CD4-positive, CD25-positive, alpha-beta regulatory T cell (primary cell): Measurements from ENCODE around the gene ZNF318. TPM values are rescaled to one million over a fixed set of nuclear protein-coding genes. Genes with fewer than 3 reads are reported as not detected.
A peak's percentile ranks its signal among the peaks of the same experiment; 100 is the strongest.

Experiments
- ATAC-seq, 2 donors: fragments of 150-1000 bp; cut with Tn5 transposase; one replicate each; pipeline ENCODE4 v1.10.0; 2021; ENCODE audit warnings: low read depth in 2 of 2, moderate number of reproducible peaks in 2 of 2, moderate library complexity in 1 of 2
- DNase-seq, 3 donors: peaks; one replicate each; pipeline versions ENCODE4 v3.0.0 to v3.0.0-alpha.2; 2012 to 2022; ENCODE audit warnings: mixed read lengths in 1 of 3
- H3K27ac ChIP-seq: one replicate; pipeline ENCODE4 v1.7.0; 2013; ENCODE audit warnings: mild to moderate bottlenecking, low read length; ENCODE audit not compliant: insufficient read depth, poor library complexity, severe bottlenecking
- H3K27me3 ChIP-seq: one replicate; pipeline ENCODE4 v1.7.0; 2013; ENCODE audit warnings: low read length; ENCODE audit not compliant: control insufficient read depth, insufficient read depth
- H3K36me3 ChIP-seq: one replicate; pipeline ENCODE4 v1.7.0; 2013; ENCODE audit warnings: mild to moderate bottlenecking, low read length, moderate library complexity; ENCODE audit not compliant: control insufficient read depth, insufficient read depth
- H3K4me1 ChIP-seq: 2 replicates; pipeline ENCODE4 v1.7.0; 2013; ENCODE audit warnings: mild to moderate bottlenecking, low read length; ENCODE audit not compliant: insufficient read depth, control insufficient read depth, poor library complexity, severe bottlenecking
- H3K4me3 ChIP-seq: one replicate; pipeline ENCODE4 v1.7.0; 2013; ENCODE audit warnings: low read depth, mild to moderate bottlenecking, low read length, moderate library complexity
- H3K9me3 ChIP-seq, 2 experiments: 1 replicate in 1 of 2; 2 replicates in 1 of 2; pipeline ENCODE4 v1.7.0; 2013; ENCODE audit warnings: low read length in 2 of 2, mild to moderate bottlenecking in 1 of 2, moderate library complexity in 1 of 2; ENCODE audit not compliant: control insufficient read depth in 2 of 2
- H3K27ac Mint-ChIP-seq, 3 donors: one replicate each; pipeline ENCODE4 v1.8.0; 2020 to 2022; ENCODE audit warnings: mild to moderate bottlenecking in 3 of 3, mixed read lengths in 3 of 3, moderate library complexity in 2 of 3
- H3K27me3 Mint-ChIP-seq: one replicate; pipeline ENCODE4 v1.8.0; 2022; ENCODE audit warnings: mild to moderate bottlenecking, mixed read lengths
- H3K36me3 Mint-ChIP-seq: one replicate; pipeline ENCODE4 v1.8.0; 2020; ENCODE audit warnings: mixed read lengths
- H3K4me1 Mint-ChIP-seq, 4 donors: one replicate each; pipeline ENCODE4 v1.8.0; 2020 to 2022; ENCODE audit warnings: mixed read lengths in 4 of 4, mild to moderate bottlenecking in 1 of 4
- H3K4me3 Mint-ChIP-seq, 4 donors: one replicate each; pipeline ENCODE4 v1.8.0; 2020 to 2022; ENCODE audit warnings: mild to moderate bottlenecking in 4 of 4, mixed read lengths in 4 of 4, moderate library complexity in 3 of 4
- H3K9me3 Mint-ChIP-seq, 7 donors: one replicate each; pipeline ENCODE4 v1.8.0; 2020 to 2022; ENCODE audit warnings: mixed read lengths in 7 of 7, mild to moderate bottlenecking in 3 of 7, moderate library complexity in 2 of 7
- polyA plus RNA-seq, 4 donors: library from polyadenylated mRNA; unstranded; fragments of 300-500 nt; fragmentation: Illumina TruSeq; gene quantifications; one replicate each; pipeline ENCODE4 v1.2.3, GENCODE V29; 2021
- total RNA-seq: library from RNA; stranded (reverse); gene quantifications from one replicate; pipeline ENCODE4 v1.2.3, GENCODE V29; 2022

Gene ZNF318
- total and polyA plus RNA-seq, 5 donors from 2014 or later: 4.3 to 32.9 (median 5.9) TPM

DNA sequence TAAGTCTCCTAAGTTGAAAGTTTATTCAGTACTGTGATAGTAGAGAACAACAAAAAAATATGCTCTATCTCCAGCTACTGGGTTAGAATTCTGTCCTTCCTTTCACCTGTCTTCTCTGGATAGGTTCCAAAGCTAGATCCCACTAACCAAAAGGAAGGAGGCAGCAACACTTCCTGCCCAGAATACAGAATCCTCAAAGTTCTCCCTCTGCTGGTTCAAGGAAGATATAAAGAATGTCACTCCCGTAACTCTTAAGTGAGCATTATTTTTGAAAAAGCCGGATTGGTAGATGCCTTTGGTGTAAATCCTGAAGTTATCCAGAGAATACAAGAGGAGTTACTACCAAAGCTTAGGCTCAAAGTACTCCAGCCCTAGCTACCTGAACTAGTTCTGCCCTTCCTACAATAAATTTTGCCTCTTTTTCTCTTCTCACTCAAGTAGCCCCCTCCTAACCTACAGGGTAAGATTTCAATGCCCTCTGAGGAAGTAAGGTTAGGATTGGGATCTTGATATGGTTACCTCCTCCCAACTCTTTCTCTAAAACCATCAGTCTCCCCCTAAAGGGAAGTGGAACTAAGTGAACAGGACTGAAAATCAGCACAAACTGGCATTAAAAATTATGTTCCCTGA is 34.9 kb downstream of the ZNF318 start:
- ATAC-seq: no peak
- no peaks in the 10 kb centered on the region for H3K27me3 Mint-ChIP-seq
- H3K27ac Mint-ChIP-seq: peak overlapping the region in 1 of 3 donors; percentile 76

DNA sequence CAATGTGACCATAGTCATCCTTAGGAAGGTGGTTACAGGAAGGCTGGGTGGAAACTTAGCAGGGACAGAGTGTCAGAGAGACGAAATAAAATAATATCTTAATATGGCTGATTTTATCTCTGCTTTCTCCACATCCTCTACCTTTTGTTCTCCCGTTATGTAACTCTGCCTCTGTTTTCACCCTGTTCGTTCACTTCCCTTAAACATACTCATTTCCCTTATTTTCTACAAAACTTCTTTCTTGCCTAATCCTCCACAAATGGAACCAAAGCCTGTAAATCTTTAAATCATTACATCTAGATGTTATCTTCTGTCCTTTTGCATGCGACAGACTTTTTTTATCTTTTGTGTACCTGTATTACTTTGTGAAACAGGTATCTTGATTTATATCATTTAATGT is 37.6 kb downstream of the ZNF318 start:
- H3K4me3 ChIP-seq: peak overlapping the region; percentile 39
- peaks cover 9% of the 10 kb centered on the region for H3K4me1 ChIP-seq
- Mint-ChIP-seq H3K4me1 (peaks cover 13 to 22% (median 18%) of the 10 kb centered on the region in 4 donors), H3K36me3 (peaks cover 27% of the 10 kb centered on the region), H3K4me3 (peak overlapping the region in 1 of 4 donors; percentile 1), H3K27me3 (no peaks in the 10 kb centered on the region), H3K9me3 (no peaks in the 10 kb centered on the region), H3K27ac (peak overlapping the region in 2 of 3 donors; percentile 56 to 81)
- ATAC-seq (no peak), DNase-seq (no peak)
- H3K27ac ChIP-seq: no peak overlapping the region
- peaks cover 3% of the 10 kb centered on the region for H3K36me3 ChIP-seq
- H3K9me3 ChIP-seq: no peaks in the 10 kb centered on the region
- no peaks in the 10 kb centered on the region for H3K27me3 ChIP-seq

More for the DNA sequence above, 34.9 kb downstream of the ZNF318 start:
- Histone ChIP-seq H3K4me3 (no peak overlapping the region), H3K27ac (no peak overlapping the region), H3K27me3 (no peaks in the 10 kb centered on the region), H3K4me1 (peaks cover 9% of the 10 kb centered on the region), H3K9me3 (no peaks in the 10 kb centered on the region), H3K36me3 (peaks cover 19% of the 10 kb centered on the region)
- peaks cover 13 to 22% (median 22%) of the 10 kb centered on the region in 4 donors for H3K4me1 Mint-ChIP-seq
- peak in 1 of 3 donors; percentile 18 for DNase-seq
- H3K36me3 Mint-ChIP-seq: peaks cover 30% of the 10 kb centered on the region
- H3K9me3 Mint-ChIP-seq: no peaks in the 10 kb centered on the region
- no peak overlapping the region for H3K4me3 Mint-ChIP-seq

DNA sequence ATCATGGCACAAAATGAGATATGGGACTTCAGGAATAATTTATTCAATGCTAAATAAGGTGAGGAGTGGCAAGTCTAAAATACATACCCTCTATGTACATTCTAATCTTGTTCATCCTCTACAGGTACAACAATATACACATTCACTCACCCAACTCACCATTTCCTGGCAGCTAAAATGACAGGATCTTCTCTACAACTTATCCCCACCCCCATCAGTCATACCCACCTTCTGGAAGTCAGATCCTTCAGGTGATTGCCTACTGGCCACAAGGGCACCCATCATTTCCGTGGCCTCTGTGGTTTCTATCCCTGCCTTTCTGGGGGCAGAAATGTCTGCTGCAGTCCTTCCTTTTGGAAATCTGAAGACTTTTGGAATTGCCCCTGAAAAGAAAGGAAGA is 38.0 kb downstream of the ZNF318 start:
- no peaks in the 10 kb centered on the region for H3K27me3 Mint-ChIP-seq
- no peaks in the 10 kb centered on the region for H3K9me3 ChIP-seq
- ATAC-seq (no peak), DNase-seq (peak in 1 of 3 donors; percentile 28)
- peak overlapping the region; percentile 39 for H3K4me3 ChIP-seq
- H3K4me3 Mint-ChIP-seq: no peak overlapping the region
- peaks cover 13 to 22% (median 18%) of the 10 kb centered on the region in 4 donors for H3K4me1 Mint-ChIP-seq
- H3K27me3 ChIP-seq: no peaks in the 10 kb centered on the region
- H3K36me3 ChIP-seq: peaks cover 3% of the 10 kb centered on the region
- peak overlapping the region; percentile 56 to 81 (median 57) for H3K27ac Mint-ChIP-seq
- peaks cover 25% of the 10 kb centered on the region for H3K36me3 Mint-ChIP-seq
- peaks cover 9% of the 10 kb centered on the region for H3K4me1 ChIP-seq
- H3K27ac ChIP-seq: no peak overlapping the region
- H3K9me3 Mint-ChIP-seq: no peaks in the 10 kb centered on the region

GRCh38 chr6:43328528-43328927 is 40.9 kb downstream of the ZNF318 start:
- H3K4me1 ChIP-seq: peaks cover 9% of the 10 kb centered on the region
- H3K27ac ChIP-seq: no peak overlapping the region
- peaks cover 3% of the 10 kb centered on the region for H3K36me3 ChIP-seq
- no peak overlapping the region for H3K27ac Mint-ChIP-seq
- no peaks in the 10 kb centered on the region for H3K27me3 Mint-ChIP-seq
- peaks cover 30% of the 10 kb centered on the region for H3K36me3 Mint-ChIP-seq
- no peaks in the 10 kb centered on the region for H3K27me3 ChIP-seq
- H3K4me3 ChIP-seq: no peak overlapping the region
- H3K9me3 Mint-ChIP-seq: no peaks in the 10 kb centered on the region
- no peak for ATAC-seq
- H3K4me1 Mint-ChIP-seq: peaks cover 6 to 18% (median 14%) of the 10 kb centered on the region in 4 donors
- no peaks in the 10 kb centered on the region for H3K9me3 ChIP-seq
- no peak for DNase-seq
- H3K4me3 Mint-ChIP-seq: no peak overlapping the region

DNA sequence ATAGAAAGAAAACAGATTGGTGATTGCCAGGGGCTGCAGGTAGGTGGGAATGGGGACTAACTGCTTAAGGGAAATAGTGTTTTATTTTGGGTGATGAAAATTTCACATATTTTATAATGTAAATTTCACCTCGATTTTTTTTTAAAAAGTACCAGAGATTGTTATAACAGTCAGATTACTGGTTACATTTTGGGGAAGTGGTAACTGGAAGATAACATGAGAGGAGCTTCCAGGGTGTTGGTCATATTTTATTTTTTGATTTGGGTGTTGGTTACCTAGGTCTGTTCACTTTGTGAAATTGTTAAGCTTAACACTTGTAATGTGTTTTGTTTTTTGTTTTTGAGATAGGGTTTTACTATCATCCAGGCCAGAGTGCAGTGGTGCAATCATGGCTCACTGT is 43.6 kb downstream of the ZNF318 start:
- Histone ChIP-seq H3K27me3 (no peaks in the 10 kb centered on the region), H3K4me3 (no peak overlapping the region), H3K27ac (no peak overlapping the region), H3K4me1 (no peaks in the 10 kb centered on the region), H3K36me3 (peaks cover 3% of the 10 kb centered on the region), H3K9me3 (no peaks in the 10 kb centered on the region)
- ATAC-seq (no peak), DNase-seq (no peak)
- H3K27me3 Mint-ChIP-seq: no peaks in the 10 kb centered on the region
- no peak overlapping the region for H3K4me3 Mint-ChIP-seq
- H3K9me3 Mint-ChIP-seq: no peaks in the 10 kb centered on the region
- H3K36me3 Mint-ChIP-seq: peaks cover 24% of the 10 kb centered on the region
- H3K4me1 Mint-ChIP-seq: peaks cover 0 to 4% (median under 1%) of the 10 kb centered on the region in 4 donors
- H3K27ac Mint-ChIP-seq: no peak overlapping the region

DNA sequence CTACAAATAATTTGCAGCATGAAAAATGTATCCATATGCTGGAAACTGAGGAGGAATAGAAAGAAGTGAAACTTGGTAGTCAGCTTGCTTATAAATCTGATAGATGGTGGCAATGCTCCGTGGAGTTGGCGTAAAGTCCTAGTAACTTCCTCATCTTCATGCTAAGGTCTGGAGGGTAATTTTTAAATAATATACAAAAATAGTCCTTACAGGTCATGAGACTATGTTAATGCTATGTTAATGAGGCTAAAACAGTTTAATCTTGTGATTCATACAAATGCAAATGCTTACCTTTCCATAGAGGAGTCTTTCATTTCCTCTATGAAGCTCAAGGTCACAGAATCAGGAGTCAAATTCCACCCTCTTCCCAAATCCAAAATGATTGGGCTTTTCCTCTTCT is 51.4 kb downstream of the ZNF318 start:
- Histone ChIP-seq H3K27ac (no peak overlapping the region), H3K4me1 (no peaks in the 10 kb centered on the region), H3K4me3 (no peak overlapping the region), H3K9me3 (no peaks in the 10 kb centered on the region), H3K36me3 (no peaks in the 10 kb centered on the region), H3K27me3 (no peaks in the 10 kb centered on the region)
- Mint-ChIP-seq H3K4me3 (no peak overlapping the region), H3K27ac (no peak overlapping the region), H3K36me3 (peaks cover 11% of the 10 kb centered on the region), H3K9me3 (peaks cover 0 to 3% (median 0%) of the 10 kb centered on the region in 7 donors), H3K4me1 (peaks cover 0 to 2% (median 0%) of the 10 kb centered on the region in 4 donors), H3K27me3 (no peaks in the 10 kb centered on the region)
- DNase-seq (no peak), ATAC-seq (no peak)

- no peaks in the 10 kb centered on the region for H3K36me3 ChIP-seq
- no peaks in the 10 kb centered on the region for H3K27me3 ChIP-seq
- no peaks in the 10 kb centered on the region for H3K27me3 Mint-ChIP-seq
- no peak overlapping the region for H3K4me3 Mint-ChIP-seq
- H3K9me3 Mint-ChIP-seq: peaks cover 0 to 3% (median 0%) of the 10 kb centered on the region in 7 donors
- no peak for ATAC-seq
- H3K4me3 ChIP-seq: no peak overlapping the region
- H3K27ac Mint-ChIP-seq: no peak overlapping the region
- H3K4me1 Mint-ChIP-seq: peaks cover 0 to 7% (median 4%) of the 10 kb centered on the region in 4 donors
- no peak overlapping the region for H3K27ac ChIP-seq
- H3K4me1 ChIP-seq: peaks cover 5% of the 10 kb centered on the region
- H3K9me3 ChIP-seq: no peaks in the 10 kb centered on the region
- peaks cover 11% of the 10 kb centered on the region for H3K36me3 Mint-ChIP-seq
- no peak for DNase-seq
Observed at GRCh38 chr6:43313813-43314212, 55.6 kb downstream of the ZNF318 start.

GRCh38 chr6:43311666-43312065 is 57.8 kb downstream of the ZNF318 start:
- H3K4me1 Mint-ChIP-seq: peaks cover 0 to 19% (median 6%) of the 10 kb centered on the region in 4 donors
- H3K4me3 ChIP-seq: no peak overlapping the region
- H3K27me3 Mint-ChIP-seq: no peaks in the 10 kb centered on the region
- H3K9me3 ChIP-seq: no peaks in the 10 kb centered on the region
- DNase-seq (no peak), ATAC-seq (no peak)
- no peak overlapping the region for H3K27ac ChIP-seq
- H3K36me3 ChIP-seq: no peaks in the 10 kb centered on the region
- H3K36me3 Mint-ChIP-seq: peaks cover 3% of the 10 kb centered on the region
- no peak overlapping the region for H3K27ac Mint-ChIP-seq
- H3K9me3 Mint-ChIP-seq: peaks cover 0 to 3% (median 0%) of the 10 kb centered on the region in 7 donors
- H3K4me1 ChIP-seq: peaks cover 9% of the 10 kb centered on the region
- H3K4me3 Mint-ChIP-seq: no peak overlapping the region
- no peaks in the 10 kb centered on the region for H3K27me3 ChIP-seq
